H1 (cell line): ENCODE measurements around the gene TJP3. TPM values are rescaled to one million over a fixed set of nuclear protein-coding genes. Genes with fewer than 3 reads are reported as not detected.

Experiments used
- BRCA1 ChIP-seq: IDR thresholded peaks from 2 replicates; pipeline ENCODE4 v1.6.1; 2012; ENCODE audit warnings: low read depth, low read length, improper control_type of control experiment
- CHD7 ChIP-seq: fragments of 300-600 bp; sonication (generic); IDR thresholded peaks from 2 replicates; pipeline ENCODE4 v1.7.1; 2012; ENCODE audit warnings: low read length, moderate library complexity, mild to moderate bottlenecking, inconsistent platforms; ENCODE audit not compliant: insufficient replicate concordance
- EP300 ChIP-seq, 2 experiments: IDR thresholded peaks; 1 replicate in 1 of 2; 2 replicates in 1 of 2; pipeline ENCODE4 v1.6.1; 2011 to 2012; ENCODE audit warnings: low read depth in 2 of 2, low read length in 2 of 2, mild to moderate bottlenecking in 2 of 2, borderline replicate concordance in 1 of 2, inconsistent platforms in 1 of 2, moderate library complexity in 1 of 2
- MAX ChIP-seq: IDR thresholded peaks from 2 replicates; pipeline ENCODE4 v1.6.1; 2012; ENCODE audit warnings: inconsistent platforms
- NANOG ChIP-seq: IDR thresholded peaks from 2 replicates; pipeline ENCODE4 v1.6.1; 2011; ENCODE audit warnings: low read length, low read depth, mild to moderate bottlenecking, inconsistent platforms; ENCODE audit not compliant: insufficient read depth, poor library complexity, severe bottlenecking
- POLR2AphosphoS5 ChIP-seq: IDR thresholded peaks from 2 replicates; pipeline ENCODE4 v1.6.1; 2011; ENCODE audit warnings: low read depth, low read length
- POU5F1 ChIP-seq: IDR thresholded peaks from 2 replicates; pipeline ENCODE4 v1.6.1; 2011; ENCODE audit warnings: low read depth, mild to moderate bottlenecking, low read length, moderate library complexity
- TBP ChIP-seq: IDR thresholded peaks from 2 replicates; pipeline ENCODE4 v1.6.1; 2011; ENCODE audit warnings: low read depth, low read length, improper control_type of control experiment
- polyA plus RNA-seq, 7 experiments: library from polyadenylated mRNA; depleted of rRNA in 3 of 7; stranded (reverse) in 5 of 7; unstranded in 2 of 7; fragments of >200 nt in 5 of 7; fragments of 200-250 nt in 2 of 7; gene quantifications; 1 replicate in 5 of 7; 2 replicates in 1 of 7; 4 replicates in 1 of 7; pipeline versions ENCODE4 v1.2.1 to v1.2.3, GENCODE V29; 2011 to 2013; ENCODE audit warnings: missing spikeins in 2 of 7, mixed read lengths in 2 of 7
- total RNA-seq: library from RNA; stranded (reverse); fragmentation: NEBNext Ultra II Directional; extraction: Animal tissue kit (Norgen Biotek cat#: 25700); gene quantifications from 2 replicates; pipeline ENCODE4 v1.2.1, GENCODE V29; 2021

TJP3 gene
- total and polyA plus RNA-seq, 2 of the 8 experiments (the other 6 are each of a cell fraction or from before 2014, with no cell fraction given): 17.1 to 26.1 TPM

- TF ChIP-seq CHD7 (no peak), TBP (no peak), EP300 (IDR thresholded peaks at IDR 0.05; ENCODE audit: borderline replicate concordance in 1 of 2, low read depth in 2 of 2, low read length in 2 of 2) (no peak), BRCA1 (no peak), POU5F1 (no peak), MAX (no peak), NANOG (no peak), POLR2AphosphoS5 (no peak)
Observed at GRCh38 chr19:3658870-3659745, 49.1 kb upstream of the TJP3 start (continued).
